ENCODE results near the gene RRAS2.

The RRAS2 gene

DNA sequence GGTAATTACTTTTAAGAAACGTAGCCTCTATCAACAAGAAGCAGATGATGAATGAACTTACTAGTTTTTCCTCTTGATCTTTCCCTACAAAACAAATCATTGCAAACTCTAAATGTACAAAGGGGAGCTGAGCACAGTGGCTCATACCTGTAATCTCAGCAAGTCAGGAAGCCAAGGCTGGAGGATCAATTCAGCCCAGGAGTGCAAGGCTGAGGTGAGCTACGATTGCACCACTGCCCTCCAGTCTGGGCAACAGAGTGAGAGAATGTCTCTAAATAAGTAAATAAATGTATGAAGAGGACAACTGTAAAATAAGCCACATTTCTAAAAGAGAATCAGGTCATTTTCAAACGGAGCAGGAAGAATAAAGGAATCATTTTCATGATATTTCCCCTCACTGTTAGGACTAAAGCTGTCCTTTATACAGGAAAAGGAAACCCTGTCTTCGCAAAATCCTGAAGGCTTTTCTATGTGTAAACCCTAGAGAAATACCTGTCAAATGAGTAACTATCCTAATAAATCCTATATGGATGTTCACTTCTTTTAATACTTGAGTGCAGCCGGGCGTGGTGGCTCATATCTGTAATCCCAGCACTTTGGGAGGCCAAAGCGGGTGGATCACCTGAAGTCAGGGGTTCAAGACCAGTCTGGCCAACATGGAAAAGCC lies 41.2 kb downstream of the RRAS2 start:
- TF ChIP-seq, protein P1, sequence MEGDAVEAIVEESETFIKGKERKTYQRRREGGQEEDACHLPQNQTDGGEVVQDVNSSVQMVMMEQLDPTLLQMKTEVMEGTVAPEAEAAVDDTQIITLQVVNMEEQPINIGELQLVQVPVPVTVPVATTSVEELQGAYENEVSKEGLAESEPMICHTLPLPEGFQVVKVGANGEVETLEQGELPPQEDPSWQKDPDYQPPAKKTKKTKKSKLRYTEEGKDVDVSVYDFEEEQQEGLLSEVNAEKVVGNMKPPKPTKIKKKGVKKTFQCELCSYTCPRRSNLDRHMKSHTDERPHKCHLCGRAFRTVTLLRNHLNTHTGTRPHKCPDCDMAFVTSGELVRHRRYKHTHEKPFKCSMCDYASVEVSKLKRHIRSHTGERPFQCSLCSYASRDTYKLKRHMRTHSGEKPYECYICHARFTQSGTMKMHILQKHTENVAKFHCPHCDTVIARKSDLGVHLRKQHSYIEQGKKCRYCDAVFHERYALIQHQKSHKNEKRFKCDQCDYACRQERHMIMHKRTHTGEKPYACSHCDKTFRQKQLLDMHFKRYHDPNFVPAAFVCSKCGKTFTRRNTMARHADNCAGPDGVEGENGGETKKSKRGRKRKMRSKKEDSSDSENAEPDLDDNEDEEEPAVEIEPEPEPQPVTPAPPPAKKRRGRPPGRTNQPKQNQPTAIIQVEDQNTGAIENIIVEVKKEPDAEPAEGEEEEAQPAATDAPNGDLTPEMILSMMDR (IDR thresholded peaks at IDR 0.05; ENCODE audit: borderline replicate concordance, insufficient read depth, low read depth, low read length) = no peak
- no peak overlapping the region for H3K4me3 ChIP-seq (ENCODE audit: low read depth, low read length)

DNA sequence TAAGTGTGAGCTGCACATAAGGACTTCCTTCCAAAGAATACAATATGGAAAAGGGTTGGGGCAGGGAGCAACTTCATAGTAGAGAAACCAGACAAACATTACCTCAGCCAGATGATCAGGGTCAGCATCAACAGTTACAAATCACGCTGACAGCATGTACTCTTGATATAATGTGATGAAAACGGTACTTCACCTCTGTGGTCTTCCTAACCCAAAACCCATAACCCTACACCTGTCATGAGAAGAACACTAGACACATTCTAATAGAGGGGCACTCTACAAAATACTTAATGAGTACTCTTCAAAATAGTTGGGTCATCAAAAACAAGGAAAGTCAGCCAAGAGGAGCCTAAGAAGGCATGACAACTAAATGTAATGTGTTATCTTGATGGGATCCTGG lies 43.9 kb downstream of the RRAS2 start:
- no peak overlapping the region for H3K4me3 ChIP-seq (ENCODE audit: low read depth, low read length)
- TF ChIP-seq, protein P1 (IDR thresholded peaks at IDR 0.05; ENCODE audit: borderline replicate concordance, insufficient read depth, low read depth, low read length) = no peak

DNA sequence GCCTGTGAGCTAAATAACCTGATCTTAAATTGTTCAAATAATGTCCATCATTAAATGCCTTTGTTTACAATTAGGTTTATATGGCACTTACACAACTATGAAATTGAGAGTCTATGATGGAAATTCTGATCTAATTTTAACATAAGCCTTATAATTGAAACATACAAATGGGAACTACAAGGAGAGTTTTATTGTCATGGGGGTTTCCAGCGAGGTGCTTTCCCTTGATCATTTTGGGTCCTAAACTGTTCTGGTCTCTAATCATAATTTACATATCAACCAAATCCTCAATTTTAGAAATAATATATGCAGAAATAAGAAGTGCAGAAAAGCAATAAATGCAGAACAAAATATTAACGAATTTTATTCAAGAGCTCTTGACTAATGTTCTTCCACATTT lies 44.9 kb downstream of the RRAS2 start:
- no peak overlapping the region for H3K4me3 ChIP-seq (ENCODE audit: low read depth, low read length)
- TF ChIP-seq, protein P1 (IDR thresholded peaks at IDR 0.05; ENCODE audit: borderline replicate concordance, insufficient read depth, low read depth, low read length) = no peak

DNA sequence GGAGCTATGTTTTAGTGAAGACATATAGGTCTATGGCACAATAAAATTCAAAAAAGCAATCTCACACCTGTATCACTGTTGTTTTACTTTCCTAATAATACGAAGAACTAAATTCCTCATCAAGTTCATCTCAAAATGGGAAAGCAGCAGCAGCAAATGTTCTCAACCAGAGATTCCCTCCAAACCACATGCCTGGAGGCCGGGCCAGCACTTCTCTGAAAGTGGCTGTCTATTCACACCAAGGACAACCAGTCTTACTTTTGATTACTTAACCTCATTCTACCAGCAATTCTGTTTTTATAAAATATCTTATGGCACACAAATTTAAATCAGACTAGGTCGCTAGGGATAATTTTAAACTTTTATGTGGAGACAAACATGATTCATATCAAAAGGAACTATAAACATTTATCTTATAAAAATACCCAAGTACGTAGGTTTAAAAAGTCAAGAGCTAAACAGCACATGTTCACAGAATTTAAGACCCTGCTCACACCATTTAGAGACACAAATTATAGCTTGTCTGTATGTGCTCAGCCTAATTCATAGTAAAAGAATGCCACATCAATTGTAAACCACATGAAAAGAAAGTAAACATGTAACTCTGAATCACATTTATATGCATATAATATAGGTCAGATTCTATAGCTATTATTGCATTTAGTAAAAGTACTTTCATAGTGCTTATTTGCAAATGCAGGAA lies 46.1 kb downstream of the RRAS2 start:
- TF ChIP-seq, protein P1 (IDR thresholded peaks at IDR 0.05; ENCODE audit: borderline replicate concordance, insufficient read depth, low read depth, low read length) = no peak
- no peak overlapping the region for H3K4me3 ChIP-seq (ENCODE audit: low read depth, low read length)

DNA sequence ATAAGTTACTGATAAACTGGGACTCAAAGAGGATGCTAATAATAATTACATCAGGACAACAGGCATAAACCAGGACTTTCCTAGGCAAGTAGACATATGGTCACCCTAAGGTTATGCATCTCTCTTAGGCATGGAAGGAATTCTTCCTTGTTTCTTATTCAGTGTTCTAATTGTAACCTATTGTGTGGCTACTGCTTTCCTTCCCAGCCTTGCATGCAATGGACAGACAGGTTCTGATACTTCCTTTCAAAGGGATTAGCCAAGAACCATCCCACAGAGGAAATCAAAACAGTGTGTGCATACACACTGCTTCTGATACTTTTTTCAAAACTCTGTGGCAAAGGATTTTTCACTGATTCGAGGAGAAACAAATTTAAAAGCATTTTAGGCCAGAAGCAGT lies 48.3 kb downstream of the RRAS2 start:
- TF ChIP-seq, protein P1 (IDR thresholded peaks at IDR 0.05; ENCODE audit: borderline replicate concordance, insufficient read depth, low read depth, low read length) = no peak

DNA sequence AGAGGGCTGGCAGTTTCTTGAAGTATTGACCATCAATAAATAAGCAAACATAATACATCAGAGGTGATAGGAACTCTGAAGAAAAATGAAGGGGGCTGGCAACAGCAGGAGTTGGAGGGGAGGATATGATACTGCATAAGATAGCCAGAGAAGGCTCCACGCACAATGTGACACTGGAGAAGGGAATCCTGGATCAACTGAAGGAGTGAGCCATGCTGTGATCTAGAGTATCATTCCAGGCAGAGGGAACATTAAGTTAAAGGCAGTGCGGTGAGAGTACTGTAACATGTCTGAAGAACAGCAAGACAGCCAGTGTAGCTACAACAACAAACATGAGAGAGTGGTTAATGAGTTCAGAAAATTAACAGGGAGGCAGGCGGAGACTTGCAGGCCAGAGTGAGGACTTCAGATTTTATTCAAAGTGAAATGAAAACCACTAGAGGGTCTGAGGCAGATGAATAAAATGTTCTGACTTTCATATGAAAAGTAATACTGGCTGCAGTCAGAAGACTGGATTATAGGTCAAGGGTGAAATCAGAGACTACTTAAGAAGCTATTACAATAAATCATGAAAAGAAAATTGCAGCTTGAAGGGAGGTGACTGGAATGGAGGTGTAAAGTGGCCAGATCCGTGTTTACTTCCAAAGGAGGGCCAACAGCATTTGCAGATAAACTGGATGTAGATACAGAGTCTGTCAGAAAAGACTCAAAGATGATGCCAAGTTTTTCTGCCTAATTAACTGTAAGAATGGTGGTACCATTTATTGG lies 49.4 kb downstream of the RRAS2 start:
- TF ChIP-seq, protein P1 (IDR thresholded peaks at IDR 0.05; ENCODE audit: borderline replicate concordance, insufficient read depth, low read depth, low read length) = no peak
- H3K4me3 ChIP-seq (ENCODE audit: low read depth, low read length) = no peak overlapping the region

More for the DNA sequence above, 48.3 kb downstream of the RRAS2 start:
- no peak overlapping the region for H3K4me3 ChIP-seq (ENCODE audit: low read depth, low read length)

All from GM12875 (cell line).